Stimulated activated memory B cell treated with anti-CD40 and anti-IgM and Interleukin-4, amounts not matched to agents 10 μg/mL and 1 μg/mL and 100 μg/mL, for 72 hours (primary cell): ENCODE results near the gene UFSP1.

Experiments
- ATAC-seq: fragments of 150-1000 bp; cut with Tn5 transposase; 2 replicates; pipeline ENCODE4 v1.10.0; 2021
- H3K27ac Mint-ChIP-seq: one replicate; pipeline ENCODE4 v1.8.0; 2022; ENCODE audit warnings: mild to moderate bottlenecking, mixed read lengths
- H3K27me3 Mint-ChIP-seq: one replicate; pipeline ENCODE4 v1.8.0; 2022; ENCODE audit warnings: mixed read lengths
- H3K36me3 Mint-ChIP-seq: one replicate; pipeline ENCODE4 v1.8.0; 2022; ENCODE audit warnings: mixed read lengths
- H3K4me1 Mint-ChIP-seq: one replicate; pipeline ENCODE4 v1.8.0; 2022; ENCODE audit warnings: mixed read lengths
- H3K4me3 Mint-ChIP-seq: one replicate; pipeline ENCODE4 v1.8.0; 2022; ENCODE audit warnings: mild to moderate bottlenecking, moderate library complexity, mixed read lengths
- H3K9me3 Mint-ChIP-seq: one replicate; pipeline ENCODE4 v1.8.0; 2022; ENCODE audit warnings: mixed read lengths

UFSP1 gene

DNA sequence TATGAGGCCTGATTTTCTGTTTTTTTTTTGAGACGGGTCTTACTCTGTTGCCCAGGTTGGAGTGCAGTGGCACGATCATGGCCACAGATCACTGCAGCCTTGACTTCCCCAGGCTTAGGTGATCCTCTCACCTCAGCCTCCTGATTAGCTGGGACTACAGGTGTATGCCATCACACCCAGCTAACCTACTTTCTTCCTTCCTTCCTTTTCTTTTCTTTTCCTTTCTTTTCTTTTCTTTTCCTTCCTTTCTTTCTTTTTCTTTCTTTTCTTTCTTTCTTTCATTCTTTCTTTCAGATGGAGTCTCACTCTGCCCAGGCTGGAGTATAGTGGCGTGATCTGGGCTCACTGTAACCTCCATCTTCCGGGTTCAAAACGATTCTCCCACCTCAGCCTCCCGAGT is 10.8 kb downstream of the UFSP1 start:
- H3K4me1 Mint-ChIP-seq = peaks cover 62% of the 10 kb centered on the region
- peak overlapping the region; percentile 58 for H3K27ac Mint-ChIP-seq

DNA sequence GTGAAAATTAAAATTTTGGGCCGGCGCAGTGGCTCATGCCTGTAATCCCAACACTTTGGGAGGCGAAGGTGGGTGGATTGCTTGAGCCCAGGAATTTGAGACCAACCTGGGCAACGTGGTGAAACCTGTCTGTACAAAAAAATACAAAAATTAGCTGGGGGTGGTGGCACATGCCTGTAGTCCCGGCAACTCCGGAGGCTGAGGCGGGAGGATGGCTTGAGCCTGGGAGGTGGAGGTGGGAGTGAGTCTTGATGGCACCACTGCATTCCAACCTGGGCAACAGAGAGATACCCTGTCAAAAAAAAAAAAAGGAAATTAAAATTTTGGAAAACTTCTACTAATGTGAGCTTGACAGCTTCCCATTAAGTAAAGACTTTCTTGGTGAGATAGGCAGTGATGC is 11.5 kb downstream of the UFSP1 start:
- no peaks in the 10 kb centered on the region for H3K9me3 Mint-ChIP-seq
- no peaks in the 10 kb centered on the region for H3K27me3 Mint-ChIP-seq
- ATAC-seq = no peak
- no peak overlapping the region for H3K4me3 Mint-ChIP-seq
- peaks cover 57% of the 10 kb centered on the region for H3K4me1 Mint-ChIP-seq
- H3K27ac Mint-ChIP-seq = no peak overlapping the region
- H3K36me3 Mint-ChIP-seq = peaks cover 69% of the 10 kb centered on the region

More for the DNA sequence above, 10.8 kb downstream of the UFSP1 start:
- H3K4me3 Mint-ChIP-seq = no peak overlapping the region
- H3K27me3 Mint-ChIP-seq = no peaks in the 10 kb centered on the region
- H3K9me3 Mint-ChIP-seq = no peaks in the 10 kb centered on the region
- peaks cover 70% of the 10 kb centered on the region for H3K36me3 Mint-ChIP-seq
- ATAC-seq = no peak

DNA sequence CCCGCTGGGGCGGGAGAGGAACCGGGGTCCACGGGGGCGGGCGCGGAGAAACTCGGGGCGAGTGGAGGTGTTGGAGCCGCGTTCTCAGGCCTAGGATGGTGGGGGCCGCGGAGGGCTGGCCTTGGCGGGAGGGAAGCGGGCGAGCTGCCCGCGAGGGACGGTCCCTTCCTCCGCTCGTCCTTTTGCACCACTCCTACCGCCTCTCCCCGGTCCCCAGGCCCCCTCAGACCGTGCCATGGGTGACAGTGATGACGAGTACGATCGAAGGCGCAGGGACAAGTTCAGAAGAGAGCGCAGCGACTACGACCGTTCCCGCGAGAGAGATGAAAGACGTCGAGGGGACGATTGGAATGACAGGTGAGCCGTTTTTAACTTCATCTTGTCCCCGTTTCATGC is 14.2 kb downstream of the UFSP1 start:
- peaks cover 49% of the 10 kb centered on the region for H3K4me1 Mint-ChIP-seq
- H3K27ac Mint-ChIP-seq = peak overlapping the region; percentile 97
- peaks cover 64% of the 10 kb centered on the region for H3K36me3 Mint-ChIP-seq
- H3K27me3 Mint-ChIP-seq = no peaks in the 10 kb centered on the region
- no peaks in the 10 kb centered on the region for H3K9me3 Mint-ChIP-seq
- H3K4me3 Mint-ChIP-seq = peak overlapping the region; percentile 96
- ATAC-seq = peak; percentile 70

DNA sequence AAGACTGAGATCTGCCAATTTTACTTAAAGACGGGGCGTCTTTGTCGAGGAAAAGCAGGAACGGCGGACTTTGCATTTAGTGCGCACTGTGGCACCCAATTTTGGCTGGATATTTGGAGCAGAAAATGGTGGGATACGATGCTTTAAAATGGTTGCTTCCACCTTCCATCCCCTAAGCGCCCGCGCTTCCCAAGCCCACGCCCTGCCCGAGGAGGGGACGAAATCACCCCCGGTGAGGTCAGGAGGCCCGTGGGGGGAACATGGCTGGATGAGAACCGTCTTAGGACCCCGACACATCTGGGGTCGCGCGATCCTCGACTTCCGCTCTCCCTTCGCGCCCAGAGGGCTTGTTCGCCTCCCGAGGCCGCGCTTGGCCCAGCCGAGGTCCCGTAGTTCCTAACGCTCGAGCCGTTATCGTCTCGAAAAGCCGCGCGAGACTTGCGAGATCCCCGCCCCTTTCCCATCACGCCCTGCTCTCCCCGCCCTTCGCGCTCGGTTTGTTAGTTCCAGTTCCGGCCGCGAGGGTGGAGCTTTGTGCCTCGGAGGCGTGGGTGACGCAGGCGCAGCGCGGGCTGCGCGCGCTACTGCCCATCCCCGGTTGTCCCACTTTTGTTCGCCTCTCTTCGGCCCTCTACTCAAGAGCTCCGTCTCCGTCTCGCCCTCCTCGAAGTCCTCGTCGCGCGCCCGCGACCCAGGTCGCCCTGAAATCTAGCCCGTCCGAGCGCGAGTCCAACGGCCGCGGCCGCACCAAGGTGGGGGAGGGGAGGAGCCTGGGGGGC is 14.7 kb downstream of the UFSP1 start, which contains the start of gene SRRT:
Gene SRRT (plus strand): TSS at position 527 of the 779 bp plus-strand sequence. CDS start 488 bp downstream, outside the sequence.
- ATAC-seq = peak; percentile 97
- Mint-ChIP-seq H3K36me3 (peaks cover 60% of the 10 kb centered on the region), H3K27ac (peak within 1 kb of the TSS; percentile 97), H3K4me3 (peak within 1 kb of the TSS; percentile 96), H3K27me3 (no peaks in the 10 kb centered on the region), H3K4me1 (peaks cover 44% of the 10 kb centered on the region), H3K9me3 (no peaks in the 10 kb centered on the region)

DNA sequence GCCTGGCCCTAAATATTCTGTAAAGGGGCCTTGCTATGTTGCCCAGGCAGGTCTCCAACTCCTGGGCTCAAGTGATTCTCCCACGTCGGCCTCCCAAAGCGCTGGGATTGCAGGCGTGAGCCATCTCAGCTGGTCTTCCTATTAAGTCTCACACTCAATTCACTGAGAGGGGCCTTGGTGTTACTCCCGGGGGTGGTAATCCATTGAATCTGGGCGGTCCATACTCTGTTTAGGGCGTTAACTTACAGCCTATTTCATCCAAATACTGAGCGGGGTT is 15.3 kb downstream of the UFSP1 start:
- Mint-ChIP-seq H3K4me3 (peak overlapping the region; percentile 96), H3K36me3 (peaks cover 56% of the 10 kb centered on the region), H3K9me3 (no peaks in the 10 kb centered on the region), H3K4me1 (peaks cover 39% of the 10 kb centered on the region), H3K27ac (peak overlapping the region; percentile 97), H3K27me3 (no peaks in the 10 kb centered on the region)
- no peak for ATAC-seq

DNA sequence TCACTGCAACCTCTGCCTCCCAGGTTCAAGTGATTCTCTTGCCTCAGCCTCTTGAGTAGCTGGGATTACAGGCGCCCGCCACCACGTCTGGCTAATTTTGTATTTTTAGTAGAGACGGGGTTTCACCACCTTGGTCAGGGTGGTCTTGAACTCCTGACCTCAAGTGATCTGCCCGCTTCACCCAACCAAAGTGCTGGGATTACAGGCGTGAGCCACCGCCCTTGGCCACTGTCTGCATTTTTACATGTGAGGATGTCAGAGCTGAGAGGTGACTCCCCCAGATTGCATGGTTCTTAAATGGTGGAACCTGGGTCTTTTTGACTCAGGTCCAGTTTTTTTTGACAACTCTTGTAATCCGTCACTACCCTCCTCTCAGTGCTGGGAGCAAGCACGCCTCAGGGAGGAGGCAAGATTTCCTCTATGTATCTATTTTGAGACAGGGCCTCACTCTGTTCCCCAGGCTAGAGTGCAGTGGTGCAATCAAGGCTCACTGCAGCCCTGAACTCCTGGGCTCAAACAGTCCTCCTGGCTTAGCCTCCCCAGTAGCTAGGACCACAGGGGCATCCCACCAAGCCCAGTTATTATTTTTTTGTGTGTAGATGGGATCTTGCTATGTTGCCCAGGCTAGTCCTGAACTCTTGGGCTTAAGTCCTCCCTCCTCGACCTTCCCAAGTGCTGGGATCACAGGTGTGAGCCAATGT is 15.8 kb downstream of the UFSP1 start:
- H3K27ac Mint-ChIP-seq = peak overlapping the region; percentile 97
- peaks cover 52% of the 10 kb centered on the region for H3K36me3 Mint-ChIP-seq
- peak overlapping the region; percentile 96 for H3K4me3 Mint-ChIP-seq
- H3K4me1 Mint-ChIP-seq = peaks cover 37% of the 10 kb centered on the region
- H3K27me3 Mint-ChIP-seq = no peaks in the 10 kb centered on the region
- ATAC-seq = no peak
- no peaks in the 10 kb centered on the region for H3K9me3 Mint-ChIP-seq

DNA sequence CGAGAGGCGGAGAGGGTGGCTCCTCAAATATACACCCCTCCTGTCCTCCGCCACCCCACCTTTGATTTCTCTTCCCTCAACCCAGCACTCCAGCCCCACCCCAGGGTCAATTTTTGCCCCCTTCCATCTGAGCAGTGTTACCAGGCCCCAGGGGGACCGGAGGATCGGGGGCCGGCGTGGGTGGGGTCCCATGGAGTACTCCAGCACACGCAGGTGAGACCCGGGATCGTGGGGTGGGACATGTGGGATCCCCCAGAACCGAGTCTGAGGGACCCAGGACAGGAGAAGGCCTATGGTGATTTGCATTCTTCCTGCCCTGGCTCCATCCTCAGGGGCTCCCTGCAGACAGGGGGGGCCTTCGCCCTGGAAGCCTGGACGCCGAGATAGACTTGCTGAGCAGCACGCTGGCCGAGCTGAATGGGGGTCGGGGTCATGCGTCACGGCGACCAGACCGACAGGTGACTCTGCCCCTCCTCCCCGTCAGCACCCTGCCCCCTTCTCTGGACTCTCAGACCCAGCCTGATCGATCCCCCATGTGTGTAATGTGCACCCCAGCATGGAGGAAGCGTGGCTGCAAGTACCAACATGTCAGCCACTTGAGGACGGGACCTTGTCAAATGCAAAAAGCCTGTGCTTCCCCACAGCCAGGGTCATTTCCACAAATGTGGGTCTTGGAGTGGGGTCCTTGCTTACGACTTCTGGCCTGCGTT is 21.6 kb downstream of the UFSP1 start:
- H3K4me3 Mint-ChIP-seq = peak overlapping the region; percentile 87
- H3K4me1 Mint-ChIP-seq = peaks cover 26% of the 10 kb centered on the region
- peaks cover 38% of the 10 kb centered on the region for H3K36me3 Mint-ChIP-seq
- peak overlapping the region; percentile 96 for H3K27ac Mint-ChIP-seq
- H3K27me3 Mint-ChIP-seq = no peaks in the 10 kb centered on the region
- no peaks in the 10 kb centered on the region for H3K9me3 Mint-ChIP-seq
- ATAC-seq = peak; percentile 31

DNA sequence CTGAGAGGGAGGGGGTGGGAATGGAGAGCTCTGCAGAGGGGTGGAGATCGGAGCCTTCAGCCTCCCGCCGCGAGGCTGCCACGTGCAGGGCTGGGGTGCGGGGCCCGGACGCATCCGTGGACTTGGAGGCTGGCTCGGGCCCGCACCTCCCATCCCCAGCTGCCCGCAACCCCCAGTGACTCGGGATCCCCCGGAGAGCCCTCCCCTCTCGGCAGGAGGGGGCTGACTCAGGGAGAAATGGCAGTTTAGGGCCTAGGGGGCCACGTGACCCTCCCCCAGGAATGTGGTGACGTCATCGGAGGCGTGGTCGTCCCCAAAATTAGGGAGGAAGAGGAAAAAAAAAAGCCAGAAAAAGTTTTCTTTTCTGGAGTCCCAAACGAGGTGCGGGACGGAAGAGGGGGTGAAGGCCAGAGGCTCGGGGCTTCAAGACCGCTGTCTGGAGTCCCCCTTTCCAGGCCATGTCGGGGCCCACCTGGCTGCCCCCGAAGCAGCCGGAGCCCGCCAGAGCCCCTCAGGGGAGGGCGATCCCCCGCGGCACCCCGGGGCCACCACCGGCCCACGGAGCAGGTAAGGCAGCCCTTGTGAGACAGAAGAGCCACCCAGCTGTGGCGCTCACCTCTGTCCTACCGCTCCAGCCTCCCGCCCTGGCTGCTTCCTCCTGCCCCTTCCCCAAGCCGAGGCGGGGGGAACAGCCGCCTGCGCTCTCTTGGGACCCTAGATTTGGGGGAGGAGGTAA is 22.3 kb downstream of the UFSP1 start, which contains the start of gene TRIP6:
Gene TRIP6 (plus strand): TSS at position 348 of the 736 bp plus-strand sequence. CDS start 111 bp downstream, at position 459.
- no peaks in the 10 kb centered on the region for H3K27me3 Mint-ChIP-seq
- no peaks in the 10 kb centered on the region for H3K9me3 Mint-ChIP-seq

DNA sequence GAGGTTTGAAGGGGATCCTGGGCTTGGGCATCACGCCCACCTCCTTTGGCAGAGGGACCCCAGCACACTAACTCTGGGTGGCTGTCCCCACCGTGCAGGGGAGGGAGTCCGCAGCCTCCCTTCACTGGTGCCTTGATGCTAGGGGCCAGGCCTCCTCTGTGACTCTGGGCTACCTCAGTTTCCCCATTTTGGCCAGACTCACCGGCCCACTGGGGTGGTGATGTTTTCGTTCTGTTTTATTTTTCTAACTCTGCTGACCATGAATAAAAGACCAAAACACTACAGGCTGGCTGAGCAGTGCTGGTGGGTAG is 22.8 kb downstream of the UFSP1 start:
- Mint-ChIP-seq H3K27me3 (no peaks in the 10 kb centered on the region), H3K27ac (peak overlapping the region; percentile 96), H3K4me3 (peak overlapping the region; percentile 87), H3K4me1 (peaks cover 26% of the 10 kb centered on the region), H3K36me3 (peaks cover 40% of the 10 kb centered on the region), H3K9me3 (no peaks in the 10 kb centered on the region)
- no peak for ATAC-seq

More for the DNA sequence above, 22.3 kb downstream of the UFSP1 start, which contains the start of gene TRIP6:
- Mint-ChIP-seq H3K4me3 (peak within 1 kb of the TSS; percentile 87), H3K27ac (peak within 1 kb of the TSS; percentile 96), H3K4me1 (peaks cover 26% of the 10 kb centered on the region), H3K36me3 (peaks cover 40% of the 10 kb centered on the region)
- peak; percentile 65 for ATAC-seq

DNA sequence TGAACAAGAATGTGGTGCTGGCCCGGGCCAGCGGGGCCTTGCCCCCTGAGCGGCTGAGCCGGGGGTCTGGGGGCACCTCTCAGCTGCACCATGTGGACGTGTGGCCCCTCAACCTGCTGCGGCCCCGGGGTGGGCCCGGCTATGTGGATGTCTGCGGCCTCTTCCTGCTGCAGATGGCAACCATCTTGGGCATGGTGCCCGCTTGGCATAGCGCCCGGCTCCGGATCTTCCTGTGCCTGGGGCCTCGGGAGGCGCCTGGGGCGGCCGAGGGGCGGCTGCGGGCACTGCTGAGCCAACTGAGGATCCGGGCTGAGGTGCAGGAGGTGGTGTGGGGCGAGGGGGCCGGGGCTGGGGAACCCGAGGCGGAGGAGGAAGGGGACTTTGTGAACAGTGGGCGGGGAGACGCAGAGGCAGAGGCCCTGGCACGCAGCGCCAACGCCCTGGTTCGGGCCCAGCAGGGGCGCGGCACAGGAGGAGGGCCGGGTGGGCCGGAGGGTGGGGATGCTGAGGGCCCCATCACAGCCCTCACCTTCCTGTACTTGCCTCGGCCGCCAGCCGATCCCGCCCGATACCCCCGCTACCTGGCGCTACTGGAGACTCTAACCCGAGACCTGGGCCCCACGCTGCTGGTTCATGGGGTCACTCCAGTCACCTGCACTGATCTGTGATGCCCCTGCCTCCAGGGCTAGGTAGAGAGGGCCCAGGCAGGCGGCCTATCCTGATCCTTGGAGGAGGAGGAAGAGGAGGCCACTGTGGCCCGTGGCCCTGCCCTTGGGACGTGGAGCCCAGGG is 23.4 kb downstream of the UFSP1 start:
- ATAC-seq = peak; percentile 40
- Mint-ChIP-seq H3K4me1 (peaks cover 26% of the 10 kb centered on the region), H3K9me3 (no peaks in the 10 kb centered on the region), H3K36me3 (peaks cover 37% of the 10 kb centered on the region), H3K27ac (peak overlapping the region; percentile 96), H3K27me3 (no peaks in the 10 kb centered on the region), H3K4me3 (peak overlapping the region; percentile 87)

DNA sequence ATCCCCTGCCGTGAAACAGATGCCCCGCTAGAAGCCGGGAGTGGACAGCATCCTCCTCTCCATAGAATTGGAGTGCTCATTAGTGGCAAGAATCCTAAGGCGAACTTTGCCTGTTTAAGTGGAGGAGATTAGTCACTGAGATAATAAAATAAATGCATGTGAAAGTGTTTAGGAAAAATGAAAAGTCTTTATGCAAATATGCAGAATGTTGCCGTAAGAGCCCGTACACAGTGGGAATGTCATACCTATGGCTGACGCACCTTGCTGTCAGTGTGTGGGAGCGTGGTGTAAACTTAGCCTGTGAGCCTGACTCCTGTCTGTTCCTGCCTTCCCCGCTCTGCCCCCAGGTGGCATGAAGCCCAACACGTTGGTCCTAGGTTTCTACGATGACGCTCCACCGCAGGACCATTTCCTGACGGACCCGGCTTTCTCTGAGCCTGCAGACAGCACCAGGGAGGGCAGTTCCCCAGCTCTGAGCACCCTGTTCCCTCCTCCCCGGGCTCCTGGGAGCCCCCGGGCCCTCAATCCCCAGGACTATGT is 24.1 kb downstream of the UFSP1 start:
- peaks cover 39% of the 10 kb centered on the region for H3K36me3 Mint-ChIP-seq
- no peaks in the 10 kb centered on the region for H3K9me3 Mint-ChIP-seq
- H3K4me1 Mint-ChIP-seq = peaks cover 26% of the 10 kb centered on the region
- no peak for ATAC-seq
- no peak overlapping the region for H3K27ac Mint-ChIP-seq
- H3K27me3 Mint-ChIP-seq = no peaks in the 10 kb centered on the region
- H3K4me3 Mint-ChIP-seq = no peak overlapping the region

DNA sequence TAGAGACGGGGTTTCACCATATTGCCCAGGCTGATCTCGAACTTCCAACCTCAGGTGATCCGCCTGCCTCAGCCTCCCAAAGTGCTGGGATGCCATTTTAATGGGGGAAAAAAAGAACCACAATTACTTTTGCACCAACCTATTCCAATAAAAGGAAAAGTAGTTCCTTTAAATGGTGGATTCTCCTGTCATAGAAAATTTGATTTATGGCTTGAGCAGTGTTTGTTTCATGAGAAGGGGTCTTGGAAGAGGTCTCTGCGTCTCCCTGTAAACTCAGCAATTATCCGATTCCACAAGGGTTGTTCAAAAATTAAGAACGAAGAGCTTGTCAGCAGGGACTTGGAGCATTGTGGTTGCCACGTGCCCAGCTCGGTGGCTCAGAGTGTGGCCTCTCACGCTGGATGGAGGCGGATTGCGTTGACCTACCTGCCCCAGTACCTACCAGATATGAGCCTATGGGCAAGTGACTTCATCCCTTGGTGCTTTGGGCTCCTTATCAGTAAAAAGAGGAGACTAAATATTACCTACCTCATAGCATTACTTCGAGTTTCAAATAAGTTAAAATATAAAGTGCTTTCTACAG is 25.2 kb downstream of the UFSP1 start:
- Mint-ChIP-seq H3K4me1 (peaks cover 26% of the 10 kb centered on the region), H3K4me3 (no peak overlapping the region), H3K9me3 (no peaks in the 10 kb centered on the region), H3K36me3 (peaks cover 46% of the 10 kb centered on the region), H3K27ac (no peak overlapping the region), H3K27me3 (no peaks in the 10 kb centered on the region)
- no peak for ATAC-seq

DNA sequence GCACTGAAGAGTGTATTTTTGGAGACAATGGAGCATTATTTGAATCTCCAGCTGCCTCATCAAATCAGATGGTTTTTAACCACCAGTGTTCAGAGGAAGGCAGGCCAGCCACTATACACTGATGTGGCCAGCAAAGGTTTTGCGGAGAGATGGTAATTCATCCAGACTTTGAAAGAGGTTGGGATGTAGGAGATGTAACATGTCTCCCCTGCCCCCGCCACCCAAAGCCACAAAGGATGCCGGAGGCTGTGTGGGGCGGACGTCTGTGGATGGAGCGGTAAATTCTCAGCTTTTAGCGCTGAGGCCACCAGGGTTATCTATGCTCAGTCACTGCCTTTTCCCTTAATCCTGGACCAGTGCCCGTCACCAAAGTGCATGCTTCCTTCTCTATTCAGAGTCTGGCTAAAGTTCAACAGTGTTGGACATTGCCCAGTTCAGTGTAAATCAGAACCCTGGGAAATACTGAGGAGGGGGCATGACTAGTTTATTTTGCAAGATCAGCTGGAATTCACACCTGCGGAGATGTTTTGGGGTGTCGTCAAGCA is 26.0 kb downstream of the UFSP1 start:
- Mint-ChIP-seq H3K27ac (no peak overlapping the region), H3K27me3 (no peaks in the 10 kb centered on the region), H3K4me1 (peaks cover 22% of the 10 kb centered on the region), H3K36me3 (peaks cover 55% of the 10 kb centered on the region), H3K9me3 (no peaks in the 10 kb centered on the region), H3K4me3 (no peak overlapping the region)
- ATAC-seq = no peak

DNA sequence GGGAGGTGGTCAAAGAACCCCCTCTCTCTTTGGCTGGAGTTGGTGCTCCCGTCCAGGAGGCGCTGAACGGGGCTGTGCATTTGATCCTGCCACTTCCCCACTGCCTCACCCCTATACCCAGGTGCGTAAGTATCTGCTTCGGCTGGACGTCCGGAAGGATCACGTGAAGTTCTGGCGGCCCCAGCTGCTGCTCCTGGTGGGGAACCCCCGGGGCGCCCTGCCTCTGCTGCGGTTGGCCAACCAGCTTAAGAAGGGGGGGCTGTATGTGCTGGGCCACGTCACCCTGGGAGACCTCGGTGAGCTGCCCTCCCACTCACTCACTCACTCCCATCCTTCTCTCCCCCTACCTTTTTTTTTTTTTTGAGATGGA is 27.9 kb downstream of the UFSP1 start:
- Mint-ChIP-seq H3K36me3 (peaks cover 64% of the 10 kb centered on the region), H3K9me3 (no peaks in the 10 kb centered on the region), H3K4me3 (no peak overlapping the region), H3K4me1 (peaks cover 3% of the 10 kb centered on the region), H3K27me3 (no peaks in the 10 kb centered on the region), H3K27ac (no peak overlapping the region)
- ATAC-seq = no peak
